ENCODE measurements around the gene ST3GAL6. TPM values are rescaled to one million over a fixed set of nuclear protein-coding genes. Genes with fewer than 3 reads are reported as not detected.

The ST3GAL6 gene
- total and polyA plus RNA-seq, 2 of the 8 experiments (the other 6 are each of a cell fraction or from before 2014, with no cell fraction given) = 3.3 to 6.1 TPM

DNA sequence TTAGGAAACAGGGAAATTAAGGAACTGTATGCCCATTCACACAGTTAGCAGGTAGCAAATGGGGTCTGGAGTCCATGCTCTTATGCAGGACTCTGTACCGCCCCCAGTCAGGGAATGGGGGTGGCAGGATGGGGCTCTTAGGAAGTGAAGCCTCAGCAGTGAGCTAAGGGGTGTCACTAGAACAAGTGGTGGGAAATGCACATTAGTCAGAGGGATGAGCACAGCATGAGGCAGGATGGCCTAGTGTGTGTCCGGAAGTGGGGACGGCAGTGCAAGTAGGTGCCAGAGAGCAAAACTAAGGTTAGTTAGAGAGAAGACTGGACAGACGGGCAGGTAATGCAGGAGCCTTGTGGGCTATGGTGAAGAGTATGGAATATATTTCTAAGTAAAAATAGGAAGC is 60.7 kb downstream of the ST3GAL6 start:
- Histone ChIP-seq H4K5ac (ENCODE audit: insufficient read length, low read depth, low read length) (no peak overlapping the region), H2AK5ac (ENCODE audit: low read depth, low read length) (no peak overlapping the region), H3K14ac (ENCODE audit: insufficient read length) (no peak overlapping the region), H2BK120ac (replicated peaks; ENCODE audit: low read depth, low read length) (no peak overlapping the region), H2AFZ (ENCODE audit: low read length) (no peak overlapping the region), H3K23ac (ENCODE audit: insufficient read length) (no peak overlapping the region), H2BK5ac (ENCODE audit: low read depth, low read length) (no peak overlapping the region), H3K4me2 (ENCODE audit: insufficient read depth in 1 of 2, low read depth in 2 of 2, low read length in 2 of 2) (no peak overlapping the region), H2BK20ac (ENCODE audit: low read length) (no peak overlapping the region), H3K56ac (replicated peaks; ENCODE audit: insufficient read length, low read depth, low read length) (no peak overlapping the region), H3K23me2 (ENCODE audit: low read depth, low read length) (0 out of 2 replicates have a peak, but pooled peaks cover 2% of the 10 kb centered on the region), H2BK15ac (ENCODE audit: low read length) (no peak overlapping the region), H3K27me3 (replicated peaks in 1 of 4; ENCODE audit: control insufficient read depth in 3 of 4, extremely low read depth in 1 of 4, insufficient read depth in 3 of 4, low read length in 3 of 4) (no peaks in the 10 kb centered on the region), H3K4me3 (ENCODE audit: extremely low read depth in 1 of 4, insufficient read depth in 2 of 4, low read depth in 3 of 4, low read length in 4 of 4) (no peak overlapping the region), H3K18ac (ENCODE audit: extremely low read depth, low read length) (no peak overlapping the region), H4K8ac (ENCODE audit: extremely low read depth, insufficient read depth, low read length) (no peak overlapping the region; the same call in 1 of the 2 replicates), H2BK12ac (ENCODE audit: low read depth, low read length) (no peak overlapping the region), H4K20me1 (replicated peaks in 1 of 2; ENCODE audit: control insufficient read depth in 1 of 2, insufficient read depth in 2 of 2, low read length in 2 of 2) (peaks cover 0 to 1% of the 10 kb centered on the region in 2 experiments), H3K9me3 (ENCODE audit: insufficient read depth in 2 of 2, low read depth in 1 of 2, low read length in 1 of 2) (no peaks in the 10 kb centered on the region), H3K4ac (replicated peaks; ENCODE audit: insufficient read length, low read depth, low read length) (no peak overlapping the region), H3K79me1 (ENCODE audit: low read depth, low read length) (no peaks in the 10 kb centered on the region), H4K91ac (replicated peaks; ENCODE audit: insufficient read length, low read length) (no peak overlapping the region), H3K27ac (ENCODE audit: low read depth, low read length) (no peak overlapping the region), H3K9ac (replicated peaks in 1 of 4; ENCODE audit: extremely low read depth in 1 of 4, low read depth in 3 of 4, low read length in 3 of 4) (no peak overlapping the region), H3K36me3 (ENCODE audit: control insufficient read depth in 2 of 4, insufficient read depth in 4 of 4, low read length in 3 of 4) (peaks cover 0 to 9% (median 3%) of the 10 kb centered on the region in 4 experiments; a peak in 2 of 8 replicates), H3K4me1 (replicated peaks in 1 of 4; ENCODE audit: control insufficient read depth in 3 of 4, insufficient read depth in 4 of 4, low read length in 3 of 4) (no peaks in the 10 kb centered on the region), H3K79me2 (ENCODE audit: control insufficient read depth in 1 of 2, insufficient read depth in 2 of 2, low read length in 2 of 2) (no peaks in the 10 kb centered on the region)
- CTCF ChIA-PET (ENCODE audit: partially characterized antibody) = interaction anchor here (0.8 to 5.3 kb wide), 5 partner anchors 10 to 985 kb away, joined by 3 to 47 read pairs (median 3); no protein-coding TSS in a partner anchor
- TF ChIP-seq CHD2 (IDR thresholded peaks at IDR 0.05; ENCODE audit: low read length) (no peak), SIN3A (conservative IDR thresholded peaks at IDR 0.05 in 1 of 2, IDR thresholded peaks at IDR 0.05 in 1 of 2; ENCODE audit: low read depth in 1 of 2, low read length in 2 of 2) (no peak), TAF1 (IDR thresholded peaks at IDR 0.05; ENCODE audit: low read depth, low read length) (no peak), ASH2L (IDR thresholded peaks at IDR 0.05; ENCODE audit: low read length) (no peak), EZH2 (IDR thresholded peaks at IDR 0.05; ENCODE audit: low read depth, low read length, severe bottlenecking) (no peak), CTBP2 (IDR thresholded peaks at IDR 0.05; ENCODE audit: borderline replicate concordance, insufficient read depth, insufficient read length, low read length) (no peak)
- TF ChIP-seq, protein P1, sequence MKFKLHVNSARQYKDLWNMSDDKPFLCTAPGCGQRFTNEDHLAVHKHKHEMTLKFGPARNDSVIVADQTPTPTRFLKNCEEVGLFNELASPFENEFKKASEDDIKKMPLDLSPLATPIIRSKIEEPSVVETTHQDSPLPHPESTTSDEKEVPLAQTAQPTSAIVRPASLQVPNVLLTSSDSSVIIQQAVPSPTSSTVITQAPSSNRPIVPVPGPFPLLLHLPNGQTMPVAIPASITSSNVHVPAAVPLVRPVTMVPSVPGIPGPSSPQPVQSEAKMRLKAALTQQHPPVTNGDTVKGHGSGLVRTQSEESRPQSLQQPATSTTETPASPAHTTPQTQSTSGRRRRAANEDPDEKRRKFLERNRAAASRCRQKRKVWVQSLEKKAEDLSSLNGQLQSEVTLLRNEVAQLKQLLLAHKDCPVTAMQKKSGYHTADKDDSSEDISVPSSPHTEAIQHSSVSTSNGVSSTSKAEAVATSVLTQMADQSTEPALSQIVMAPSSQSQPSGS (IDR thresholded peaks at IDR 0.05; ENCODE audit: low read length) = no peak
- POLR2A ChIA-PET (ENCODE audit: partially characterized antibody) = no interaction called here
- no peak for DNase-seq (ENCODE audit: low read depth in 1 of 2, low spot score in 2 of 2)
- WGBS, 2 experiments (ENCODE audit: extremely low coverage in 1 of 2, insufficient coverage in 1 of 2, insufficient read length in 1 of 2, insufficient replicate concordance in 2 of 2, low coverage in 1 of 2, low lambda C conversion rate in 2 of 2, missing lambda C conversion rate in 1 of 2) = 92% methylated on average over 4 of the region's 4 CpGs; no CpG with 5 or more reads in 1 of the 2 experiments
- FAIRE-seq = no peak
